Activated naive CD8-positive, alpha-beta T cell treated with anti-CD3 and anti-CD28 coated beads for 36 hours (primary cell): Measurements from ENCODE around the gene TMEM141. TPM values are rescaled to one million over a fixed set of nuclear protein-coding genes. Genes with fewer than 3 reads are reported as not detected.
"Not testable (repeated sequence)": the region's sequence is repeated elsewhere in the genome, so short reads cannot be mapped to it uniquely, and the experiment has no call there.

Experiments
- DNase-seq: peaks from one replicate; pipeline ENCODE4 v3.0.0; 2021
- H3K27ac Mint-ChIP-seq: one replicate; pipeline ENCODE4 v1.8.0; 2022; ENCODE audit warnings: mild to moderate bottlenecking, moderate library complexity, mixed read lengths
- H3K27me3 Mint-ChIP-seq: one replicate; pipeline ENCODE4 v1.8.0; 2022; ENCODE audit warnings: mild to moderate bottlenecking, mixed read lengths
- H3K36me3 Mint-ChIP-seq: one replicate; pipeline ENCODE4 v1.8.0; 2021; ENCODE audit warnings: mild to moderate bottlenecking, mixed read lengths
- H3K4me1 Mint-ChIP-seq: one replicate; pipeline ENCODE4 v1.8.0; 2021; ENCODE audit warnings: mixed read lengths
- H3K4me3 Mint-ChIP-seq: one replicate; pipeline ENCODE4 v1.8.0; 2022; ENCODE audit warnings: mild to moderate bottlenecking, moderate library complexity, mixed read lengths
- H3K9me3 Mint-ChIP-seq: one replicate; pipeline ENCODE4 v1.8.0; 2022; ENCODE audit warnings: mixed read lengths
- total RNA-seq, 2 experiments: library from RNA; stranded (reverse); gene quantifications; one replicate each; pipeline ENCODE4 v1.2.3, GENCODE V29; 2021

Gene TMEM141
- total RNA-seq, 2 experiments from 2014 or later: 49.3 to 49.6 TPM

- DNase-seq: no peak
- Mint-ChIP-seq H3K4me3 (no peak overlapping the region), H3K27me3 (peaks cover 36% of the 10 kb centered on the region), H3K4me1 (peaks cover 4% of the 10 kb centered on the region), H3K27ac (no peak overlapping the region), H3K9me3 (peaks cover 23% of the 10 kb centered on the region), H3K36me3 (peaks cover 8% of the 10 kb centered on the region)
Measured at GRCh38 chr9:136751244-136751643, 39.9 kb upstream of the TMEM141 start.

GRCh38 chr9:136751814-136752213 is 39.3 kb upstream of the TMEM141 start:
- Mint-ChIP-seq H3K9me3 (peaks cover 24% of the 10 kb centered on the region), H3K27me3 (peaks cover 36% of the 10 kb centered on the region), H3K36me3 (peaks cover 8% of the 10 kb centered on the region), H3K4me1 (peaks cover 4% of the 10 kb centered on the region), H3K27ac (no peak overlapping the region), H3K4me3 (no peak overlapping the region)
- no peak for DNase-seq

GRCh38 chr9:136753371-136754058 is 37.6 kb upstream of the TMEM141 start:
- Mint-ChIP-seq H3K27me3 (peaks cover 27% of the 10 kb centered on the region), H3K9me3 (peaks cover 24% of the 10 kb centered on the region), H3K4me1 (peaks cover 4% of the 10 kb centered on the region), H3K27ac (no peak overlapping the region), H3K4me3 (no peak overlapping the region), H3K36me3 (peaks cover 8% of the 10 kb centered on the region)
- DNase-seq: no peak

GRCh38 chr9:136754059-136754572 is 37.0 kb upstream of the TMEM141 start:
- Mint-ChIP-seq H3K27me3 (peaks cover 27% of the 10 kb centered on the region), H3K4me3 (no peak overlapping the region), H3K9me3 (peaks cover 24% of the 10 kb centered on the region), H3K4me1 (peaks cover 4% of the 10 kb centered on the region), H3K27ac (no peak overlapping the region), H3K36me3 (peaks cover 8% of the 10 kb centered on the region)
- DNase-seq: no peak

- Mint-ChIP-seq H3K9me3 (peaks cover 24% of the 10 kb centered on the region), H3K4me1 (peaks cover 3% of the 10 kb centered on the region), H3K27ac (no peak overlapping the region), H3K27me3 (peaks cover 23% of the 10 kb centered on the region), H3K36me3 (peaks cover 8% of the 10 kb centered on the region), H3K4me3 (no peak overlapping the region)
- DNase-seq: no peak
Measured at GRCh38 chr9:136754626-136755301, 36.4 kb upstream of the TMEM141 start.

- peaks cover 24% of the 10 kb centered on the region for H3K9me3 Mint-ChIP-seq
- peaks cover 29% of the 10 kb centered on the region for H3K27me3 Mint-ChIP-seq
- not testable (repeated sequence) for H3K36me3 Mint-ChIP-seq, H3K4me3 Mint-ChIP-seq, H3K4me1 Mint-ChIP-seq, DNase-seq, H3K27ac Mint-ChIP-seq
Measured at GRCh38 chr9:136755302-136756133, 35.6 kb upstream of the TMEM141 start.

- DNase-seq: no peak
- no peak overlapping the region for H3K27ac Mint-ChIP-seq
- peaks cover 21% of the 10 kb centered on the region for H3K9me3 Mint-ChIP-seq
- no peak overlapping the region for H3K4me3 Mint-ChIP-seq
- H3K36me3 Mint-ChIP-seq: peaks cover 8% of the 10 kb centered on the region
- H3K27me3 Mint-ChIP-seq: peaks cover 23% of the 10 kb centered on the region
- peaks cover 2% of the 10 kb centered on the region for H3K4me1 Mint-ChIP-seq
Measured at GRCh38 chr9:136756134-136756438, 35.1 kb upstream of the TMEM141 start.

- DNase-seq: no peak
- Mint-ChIP-seq H3K9me3 (peaks cover 16% of the 10 kb centered on the region), H3K4me1 (peaks cover 2% of the 10 kb centered on the region), H3K4me3 (no peak overlapping the region), H3K27ac (no peak overlapping the region), H3K36me3 (peaks cover 8% of the 10 kb centered on the region), H3K27me3 (peaks cover 27% of the 10 kb centered on the region)
Measured at GRCh38 chr9:136756836-136757235, 34.3 kb upstream of the TMEM141 start.

- peaks cover 27% of the 10 kb centered on the region for H3K27me3 Mint-ChIP-seq
- H3K4me3 Mint-ChIP-seq: no peak overlapping the region
- peaks cover 8% of the 10 kb centered on the region for H3K36me3 Mint-ChIP-seq
- peaks cover 11% of the 10 kb centered on the region for H3K9me3 Mint-ChIP-seq
- DNase-seq: no peak
- H3K4me1 Mint-ChIP-seq: peaks cover 2% of the 10 kb centered on the region
- no peak overlapping the region for H3K27ac Mint-ChIP-seq
Measured at GRCh38 chr9:136757328-136757727, 33.8 kb upstream of the TMEM141 start.

GRCh38 chr9:136757751-136758140 is 33.4 kb upstream of the TMEM141 start:
- peaks cover 25% of the 10 kb centered on the region for H3K27me3 Mint-ChIP-seq
- H3K9me3 Mint-ChIP-seq: peaks cover 7% of the 10 kb centered on the region
- peaks cover 2% of the 10 kb centered on the region for H3K4me1 Mint-ChIP-seq
- no peak for DNase-seq
- H3K36me3 Mint-ChIP-seq: peaks cover 4% of the 10 kb centered on the region
- H3K4me3 Mint-ChIP-seq: no peak overlapping the region
- no peak overlapping the region for H3K27ac Mint-ChIP-seq

GRCh38 chr9:136759001-136759400 is 32.1 kb upstream of the TMEM141 start:
- Mint-ChIP-seq H3K4me1 (peaks cover 2% of the 10 kb centered on the region), H3K9me3 (peaks cover 4% of the 10 kb centered on the region), H3K36me3 (peaks cover 4% of the 10 kb centered on the region), H3K4me3 (no peak overlapping the region), H3K27ac (no peak overlapping the region), H3K27me3 (peaks cover 25% of the 10 kb centered on the region)
- DNase-seq: no peak

- H3K4me1 Mint-ChIP-seq: peaks cover 2% of the 10 kb centered on the region
- no peak overlapping the region for H3K27ac Mint-ChIP-seq
- no peak overlapping the region for H3K4me3 Mint-ChIP-seq
- H3K27me3 Mint-ChIP-seq: peaks cover 25% of the 10 kb centered on the region
- H3K36me3 Mint-ChIP-seq: peaks cover 4% of the 10 kb centered on the region
- H3K9me3 Mint-ChIP-seq: peaks cover 4% of the 10 kb centered on the region
- DNase-seq: no peak
Measured at GRCh38 chr9:136759436-136760325, 31.5 kb upstream of the TMEM141 start.

GRCh38 chr9:136760424-136760823 is 30.7 kb upstream of the TMEM141 start:
- peaks cover 2% of the 10 kb centered on the region for H3K4me1 Mint-ChIP-seq
- H3K27ac Mint-ChIP-seq: no peak overlapping the region
- peaks cover 4% of the 10 kb centered on the region for H3K9me3 Mint-ChIP-seq
- peaks cover 28% of the 10 kb centered on the region for H3K27me3 Mint-ChIP-seq
- H3K36me3 Mint-ChIP-seq: peaks cover 4% of the 10 kb centered on the region
- no peak for DNase-seq
- no peak overlapping the region for H3K4me3 Mint-ChIP-seq

GRCh38 chr9:136760834-136761544 is 30.2 kb upstream of the TMEM141 start:
- H3K36me3 Mint-ChIP-seq, H3K4me1 Mint-ChIP-seq, H3K4me3 Mint-ChIP-seq, H3K27ac Mint-ChIP-seq, H3K9me3 Mint-ChIP-seq: not testable (repeated sequence)
- peaks cover 24% of the 10 kb centered on the region for H3K27me3 Mint-ChIP-seq
- DNase-seq: peak; percentile 30
